Mammary microvascular endothelial cell (primary cell): ENCODE results near the gene LAMB4. TPM values are rescaled to one million over a fixed set of nuclear protein-coding genes. Genes with fewer than 3 reads are reported as not detected.

Source experiments
- total RNA-seq: library from RNA; depleted of rRNA; stranded (reverse); fragments of >200 nt; gene quantifications from 2 replicates; pipeline ENCODE4 v1.2.3, GENCODE V29; 2015

LAMB4 gene
- 0.10 and 0.13 TPM in 2 replicates for total RNA-seq

GRCh38 chr7:108130261-108130660 lies at the start of gene LAMB4:
Gene LAMB4, minus strand, starts transcription at chr7:108130361. Its CDS starts 7,197 bp downstream, at chr7:108123164.

GRCh38 chr7:108002726-108003598 lies 127.2 kb downstream of the LAMB4 start, which contains the start of gene LAMB1:
Gene LAMB1, minus strand, starts transcription at chr7:108003161. Its CDS starts 276 bp downstream, at chr7:108002885.

Other genes starting within 250 kb of the LAMB4 start
- 71.9 and 74.7 TPM in 2 replicates for gene DLD, start 239.2 kb downstream of the LAMB4 start, total RNA-seq
- gene LAMB1, start 127.2 kb downstream of the LAMB4 start, total RNA-seq, result 235 and 248 TPM in 2 replicates